Activated B cell treated with CpG ODN at 0.5 μM for 24 hours (primary cell): ENCODE results near the gene GNL2. TPM values are rescaled to one million over a fixed set of nuclear protein-coding genes. Genes with fewer than 3 reads are reported as not detected.

Source experiments
- ATAC-seq: fragments of 200-7000 bp; cut with Tn5 transposase; one replicate; pipeline ENCODE4 v1.10.0; 2021; ENCODE audit warnings: low read depth, mild to moderate bottlenecking, moderate library complexity
- CTCF ChIA-PET: fragments of 350-600 bp; sonication (Branson Sonifier 250); formaldehyde crosslinking; loops from one replicate; lab custom pipeline; 2021; ENCODE audit warnings: antibody characterized with exemption; lab: Charles Lee
- POLR2A ChIA-PET: fragments of 350-600 bp; sonication (Branson Sonifier 250); formaldehyde crosslinking; loops from one replicate; lab custom pipeline; 2021; ENCODE audit warnings: antibody characterized with exemption; lab: Charles Lee
- DNase-seq: peaks from one replicate; pipeline ENCODE4 v3.0.0; 2022
- H3K27ac Mint-ChIP-seq: one replicate; pipeline ENCODE4 v1.8.0; 2020; ENCODE audit warnings: mixed read lengths
- H3K27me3 Mint-ChIP-seq: one replicate; pipeline ENCODE4 v1.8.0; 2021; ENCODE audit warnings: mixed read lengths
- H3K36me3 Mint-ChIP-seq: one replicate; pipeline ENCODE4 v1.8.0; 2021; ENCODE audit warnings: low read depth, mixed read lengths
- H3K4me1 Mint-ChIP-seq: one replicate; pipeline ENCODE4 v1.8.0; 2021; ENCODE audit warnings: mixed read lengths
- H3K4me3 Mint-ChIP-seq: one replicate; pipeline ENCODE4 v1.8.0; 2020; ENCODE audit warnings: mild to moderate bottlenecking, mixed read lengths
- H3K9me3 Mint-ChIP-seq: one replicate; pipeline ENCODE4 v1.8.0; 2020; ENCODE audit warnings: mixed read lengths
- intact Hi-C: fragments of 100-400 bp; cut with micrococcal nuclease; formaldehyde crosslinking; loops from one replicate; pipeline ENCODE4 v1.15.1; 2024
- total RNA-seq: library from RNA; stranded (reverse); gene quantifications from 2 replicates; pipeline ENCODE4 v1.2.3, GENCODE V29; 2022
- TF ChIP-seq, protein P1 (sequence below): fragments of 200-600 bp; IDR thresholded peaks from one replicate; pipeline ENCODE4 v1.8.0; 2022; ENCODE audit warnings: antibody characterized with exemption, mild to moderate bottlenecking

Gene GNL2
- total RNA-seq, 1 donor from 2014 or later = 68.0 TPM

DNA sequence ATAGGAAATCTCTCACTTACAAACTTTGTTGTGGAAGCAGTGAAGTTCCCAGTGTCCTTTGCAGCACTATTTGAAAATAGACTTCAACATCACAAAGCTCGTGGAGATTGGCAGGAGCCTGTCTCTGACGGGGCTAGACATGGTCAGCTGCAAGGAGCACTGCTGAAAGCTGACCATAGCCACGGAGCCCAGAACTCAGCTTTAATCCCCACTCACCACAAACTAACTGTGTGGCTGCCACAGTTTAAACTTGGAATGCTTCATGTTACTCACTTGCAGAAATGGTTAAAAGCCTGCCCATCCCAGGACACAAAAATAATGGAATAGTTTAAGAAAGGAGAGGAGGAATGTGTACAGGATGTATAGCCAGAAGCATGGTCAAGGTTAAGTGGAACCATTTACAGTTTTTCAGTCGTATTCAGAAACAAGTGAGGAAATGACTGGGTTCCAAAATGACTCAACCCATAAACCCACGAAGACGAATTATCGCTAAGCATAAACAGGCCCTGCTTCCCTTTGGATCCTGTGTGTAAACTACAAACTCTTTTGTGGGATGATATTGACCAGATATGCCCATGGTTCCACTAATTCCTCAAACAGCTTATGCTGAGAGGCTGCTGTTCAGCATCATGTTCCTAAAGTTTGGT, 20.8 kb downstream of the GNL2 start:
- Mint-ChIP-seq H3K36me3 (peaks cover 86% of the 10 kb centered on the region), H3K4me1 (no peaks in the 10 kb centered on the region), H3K27ac (no peak overlapping the region), H3K27me3 (no peaks in the 10 kb centered on the region), H3K4me3 (no peak overlapping the region), H3K9me3 (no peaks in the 10 kb centered on the region)
- ATAC-seq (no peak), DNase-seq (no peak)
- ChIA-PET CTCF (no interaction called here), POLR2A (no interaction called here)
- intact Hi-C loops = no loop called here
- TF ChIP-seq, protein P1, sequence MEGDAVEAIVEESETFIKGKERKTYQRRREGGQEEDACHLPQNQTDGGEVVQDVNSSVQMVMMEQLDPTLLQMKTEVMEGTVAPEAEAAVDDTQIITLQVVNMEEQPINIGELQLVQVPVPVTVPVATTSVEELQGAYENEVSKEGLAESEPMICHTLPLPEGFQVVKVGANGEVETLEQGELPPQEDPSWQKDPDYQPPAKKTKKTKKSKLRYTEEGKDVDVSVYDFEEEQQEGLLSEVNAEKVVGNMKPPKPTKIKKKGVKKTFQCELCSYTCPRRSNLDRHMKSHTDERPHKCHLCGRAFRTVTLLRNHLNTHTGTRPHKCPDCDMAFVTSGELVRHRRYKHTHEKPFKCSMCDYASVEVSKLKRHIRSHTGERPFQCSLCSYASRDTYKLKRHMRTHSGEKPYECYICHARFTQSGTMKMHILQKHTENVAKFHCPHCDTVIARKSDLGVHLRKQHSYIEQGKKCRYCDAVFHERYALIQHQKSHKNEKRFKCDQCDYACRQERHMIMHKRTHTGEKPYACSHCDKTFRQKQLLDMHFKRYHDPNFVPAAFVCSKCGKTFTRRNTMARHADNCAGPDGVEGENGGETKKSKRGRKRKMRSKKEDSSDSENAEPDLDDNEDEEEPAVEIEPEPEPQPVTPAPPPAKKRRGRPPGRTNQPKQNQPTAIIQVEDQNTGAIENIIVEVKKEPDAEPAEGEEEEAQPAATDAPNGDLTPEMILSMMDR = no peak

DNA sequence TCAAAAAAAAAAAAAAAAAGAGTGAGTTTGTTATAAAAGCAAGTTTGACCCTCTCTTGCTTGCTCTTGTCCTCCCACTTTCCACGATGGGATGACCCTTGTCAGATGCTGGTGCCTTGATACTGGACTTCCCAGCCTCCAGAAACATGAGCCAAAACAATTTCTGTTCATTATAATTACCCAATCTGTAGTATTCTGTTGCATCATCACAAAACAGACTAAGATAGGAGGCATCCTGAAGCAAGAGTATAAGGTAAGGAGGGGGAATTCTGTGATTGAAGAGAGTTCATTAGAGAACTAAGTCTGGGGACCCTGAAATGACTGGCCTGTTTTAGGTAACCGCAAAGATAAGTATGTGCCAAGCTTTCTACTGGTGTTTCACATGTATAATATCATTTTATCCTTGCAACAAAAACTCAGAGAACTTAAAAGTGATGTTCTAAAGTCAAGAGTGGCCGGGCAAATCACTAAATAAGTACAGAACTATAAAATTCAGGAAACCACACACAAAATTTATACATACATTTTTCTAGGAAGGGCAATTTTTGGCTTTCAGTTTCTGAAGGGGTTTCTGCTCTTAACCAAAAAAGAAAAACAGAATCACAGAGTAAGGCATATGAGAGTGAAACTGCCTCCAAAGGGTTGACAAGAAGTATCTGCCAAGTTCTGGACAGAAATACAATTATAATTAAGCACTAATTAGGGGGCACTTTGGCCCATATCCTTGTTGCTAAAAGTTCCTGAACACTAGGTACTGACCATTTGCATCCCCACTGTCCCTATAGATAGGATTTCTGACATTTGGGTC, 25.0 kb downstream of the GNL2 start:
- no peak for ATAC-seq
- Mint-ChIP-seq H3K4me3 (no peak overlapping the region), H3K27me3 (no peaks in the 10 kb centered on the region), H3K36me3 (peaks cover 94% of the 10 kb centered on the region), H3K4me1 (no peaks in the 10 kb centered on the region), H3K9me3 (no peaks in the 10 kb centered on the region), H3K27ac (no peak overlapping the region)
- intact Hi-C loops = no loop called here
- ChIA-PET POLR2A (no interaction called here), CTCF (no interaction called here)
- DNase-seq = no peak
- TF ChIP-seq, protein P1 = no peak

DNA sequence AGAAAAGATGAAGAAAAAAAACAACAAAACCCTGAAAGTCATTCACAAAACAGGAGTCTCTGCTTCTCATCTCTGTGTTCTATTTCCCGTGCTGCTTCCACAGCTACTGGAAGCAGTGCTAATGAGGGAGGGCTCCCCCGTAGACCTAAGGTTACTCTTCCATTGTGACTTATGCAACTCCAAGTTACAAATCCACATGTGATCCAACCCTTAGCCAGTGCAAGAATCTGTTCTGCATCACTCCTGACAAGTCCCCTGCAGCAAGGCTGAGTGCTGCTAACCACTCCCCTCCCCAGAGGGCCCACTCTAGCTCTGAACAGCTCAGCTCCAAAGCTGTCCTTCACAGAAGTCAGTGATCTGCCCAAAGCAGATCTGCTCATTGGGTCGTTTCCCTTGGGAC, 28.7 kb downstream of the GNL2 start:
- Mint-ChIP-seq H3K27ac (no peak overlapping the region), H3K9me3 (no peaks in the 10 kb centered on the region), H3K36me3 (peaks cover 83% of the 10 kb centered on the region), H3K4me3 (no peak overlapping the region), H3K4me1 (no peaks in the 10 kb centered on the region), H3K27me3 (no peaks in the 10 kb centered on the region)
- CTCF ChIA-PET = no interaction called here
- POLR2A ChIA-PET = interaction anchor here (0.6 kb wide), 1 partner anchor 372 kb away, joined by 7 read pairs; no protein-coding TSS in a partner anchor
- DNase-seq (no peak), ATAC-seq (no peak)
- intact Hi-C loops = no loop called here
- TF ChIP-seq, protein P1 = no peak

DNA sequence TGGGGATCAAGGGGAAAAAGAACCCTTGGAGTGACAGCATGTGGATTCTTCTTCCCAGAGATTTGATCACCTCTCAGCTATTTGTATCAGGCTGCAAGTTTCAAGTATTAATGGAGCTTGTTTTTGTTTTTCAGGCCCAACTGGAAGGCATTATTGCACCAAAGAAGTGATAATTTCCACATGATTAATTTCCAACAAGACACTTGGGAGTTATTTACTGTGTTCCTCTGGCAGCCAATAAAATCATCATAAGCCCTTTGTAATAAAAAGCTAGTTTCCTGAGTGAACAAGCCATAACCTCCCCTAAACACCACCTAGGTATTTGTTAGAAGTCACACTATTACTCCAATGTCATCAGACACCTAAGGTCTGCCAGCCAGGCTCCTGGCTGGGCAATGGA, 30.8 kb downstream of the GNL2 start:
- Mint-ChIP-seq H3K27me3 (no peaks in the 10 kb centered on the region), H3K4me1 (no peaks in the 10 kb centered on the region), H3K4me3 (no peak overlapping the region), H3K36me3 (peaks cover 67% of the 10 kb centered on the region), H3K27ac (no peak overlapping the region), H3K9me3 (no peaks in the 10 kb centered on the region)
- TF ChIP-seq, protein P1 = no peak
- ChIA-PET POLR2A (interaction anchor here (1.4 kb wide), 1 partner anchor 11 kb away, joined by 4 read pairs; the partner anchor contains the start of gene SNIP1), CTCF (interaction anchor here (0.9 kb wide), 1 partner anchor 118 kb away, joined by 3 read pairs; no protein-coding TSS in a partner anchor)
- DNase-seq = no peak
- no peak for ATAC-seq
- intact Hi-C loops = no loop called here

DNA sequence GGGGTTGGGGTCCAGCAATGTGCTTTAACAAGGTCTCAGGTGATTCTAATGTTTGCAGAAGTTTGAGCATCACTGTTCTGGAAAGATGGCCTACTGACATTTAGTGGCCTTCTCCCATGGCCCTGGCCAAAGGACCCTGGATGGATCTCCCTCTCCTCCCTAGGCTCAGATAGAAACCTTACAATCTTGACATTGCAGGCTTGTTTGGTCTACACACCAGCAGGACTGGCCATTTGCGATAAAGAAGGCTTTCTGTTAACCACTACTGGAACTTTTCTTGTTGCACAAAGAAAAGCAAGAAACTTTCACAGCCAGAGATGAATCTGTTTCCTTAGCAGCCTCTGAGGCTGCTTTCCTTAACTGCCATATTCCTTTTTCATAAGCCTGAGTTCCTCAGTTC, 32.8 kb downstream of the GNL2 start:
- DNase-seq = no peak
- TF ChIP-seq, protein P1 = no peak
- ChIA-PET CTCF (no interaction called here), POLR2A (no interaction called here)
- Mint-ChIP-seq H3K27me3 (no peaks in the 10 kb centered on the region), H3K4me3 (no peak overlapping the region), H3K36me3 (peaks cover 48% of the 10 kb centered on the region), H3K4me1 (no peaks in the 10 kb centered on the region), H3K27ac (no peak overlapping the region), H3K9me3 (no peaks in the 10 kb centered on the region)
- intact Hi-C loops = loop anchor here (1.0 kb wide), 1 partner anchor 119 kb away; no protein-coding TSS in a partner anchor
- no peak for ATAC-seq
